ENCODE data around the gene GPR25. TPM values are rescaled to one million over a fixed set of nuclear protein-coding genes. Genes with fewer than 3 reads are reported as not detected.

The GPR25 gene
- total RNA-seq, 1 experiment from 2014 or later: not detected

DNA sequence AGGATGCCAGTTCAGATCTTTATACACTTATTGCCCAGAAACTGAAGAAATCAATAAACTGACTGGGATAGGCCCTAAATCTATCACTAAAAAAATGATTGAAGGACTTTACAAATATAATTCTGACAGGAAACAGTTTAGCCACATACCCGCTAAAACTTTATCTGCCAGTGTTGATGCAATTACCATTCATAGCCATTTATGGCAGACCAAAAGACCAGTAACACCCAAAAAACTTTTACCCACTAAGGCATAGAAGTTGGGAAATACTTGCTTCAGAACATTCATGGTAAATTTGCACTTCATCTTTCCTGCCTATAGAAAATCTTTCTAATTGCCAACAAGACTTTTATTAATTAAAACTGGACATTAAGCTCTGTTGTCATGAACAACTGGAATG lies 15.0 kb upstream of the GPR25 start:
- Histone ChIP-seq H3K9me3 (ENCODE audit: control insufficient read depth in 1 of 2, insufficient read depth in 1 of 2, low read depth in 1 of 2, low read length in 2 of 2) (no peaks in the 10 kb centered on the region), H3K27ac (ENCODE audit: low read depth, low read length) (no peak overlapping the region), H3K4me3 (replicated peaks in 1 of 2; ENCODE audit: low read depth in 1 of 2, low read length in 2 of 2) (no peak overlapping the region), H3K9me2 (ENCODE audit: insufficient read depth) (no peaks in the 10 kb centered on the region), H3K4me2 (ENCODE audit: low read length) (no peak overlapping the region), H2AFZ (ENCODE audit: low read depth, low read length, poor library complexity, severe bottlenecking) (no peak overlapping the region), H3K9ac (ENCODE audit: low read length) (no peak overlapping the region), H3K79me2 (ENCODE audit: insufficient read depth, low read length) (no peaks in the 10 kb centered on the region), H3K36me3 (ENCODE audit: control insufficient read depth in 1 of 2, insufficient read depth in 2 of 2, low read length in 2 of 2) (peaks cover 18 to 24% of the 10 kb centered on the region in 2 experiments), H3K27me3 (ENCODE audit: insufficient read depth, low read length) (no peaks in the 10 kb centered on the region), H4K20me1 (ENCODE audit: insufficient read depth) (no peaks in the 10 kb centered on the region), H3K4me1 (ENCODE audit: control insufficient read depth in 1 of 2, insufficient read depth in 2 of 2, low read length in 2 of 2) (no peaks in the 10 kb centered on the region)
- ChIA-PET POLR2A (no interaction called here), RAD21 (ENCODE audit: low non-redundant PET in 1 of 2, low total read pairs in 2 of 2, uncharacterized antibody in 2 of 2, unreplicated experiment in 2 of 2) (no interaction called here), CTCF (no interaction called here)
- DNase-seq (ENCODE audit: low read depth, low spot score) (no peak), ATAC-seq (no peak)
- intact Hi-C loops (cut with micrococcal nuclease): no loop called here
- BruUV-seq (replicated peaks): TSS peak; percentile 25
- TF ChIP-seq EGR1 (IDR thresholded peaks at IDR 0.05; ENCODE audit: low read depth): no peak

DNA sequence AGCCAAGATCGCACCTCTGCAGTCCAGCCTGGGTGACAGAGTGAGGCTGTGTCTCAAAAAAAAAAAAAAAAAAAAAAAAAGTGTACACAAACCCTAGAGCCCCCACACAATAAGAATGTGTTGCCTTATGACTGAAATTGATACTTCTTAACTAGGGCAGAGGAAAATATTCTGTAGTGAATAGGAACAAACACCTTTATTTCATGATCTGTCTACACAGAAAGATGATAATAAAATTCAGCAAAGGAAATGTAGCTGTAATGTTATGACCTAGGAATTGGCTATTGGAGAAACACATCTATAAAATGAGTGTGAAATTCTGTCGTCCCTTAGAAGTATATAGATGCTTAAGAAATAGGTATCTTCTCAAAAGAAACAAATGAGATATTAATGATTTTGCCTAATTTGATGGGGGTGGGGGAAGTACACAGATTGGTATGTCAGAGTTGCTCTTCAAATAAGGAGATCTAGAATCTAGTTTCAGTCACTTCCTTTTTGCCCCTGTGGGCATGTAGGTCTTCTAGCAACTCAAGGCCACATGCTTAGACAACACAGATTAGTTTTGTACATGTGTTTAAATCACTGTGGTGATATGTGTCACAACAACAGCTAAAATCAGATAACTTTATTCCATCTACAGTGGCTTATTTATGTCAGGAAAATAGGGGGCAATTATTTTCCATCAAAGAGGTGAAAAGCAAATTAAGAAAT lies 10.7 kb upstream of the GPR25 start:
- ChIA-PET CTCF (no interaction called here), POLR2A (no interaction called here), RAD21 (ENCODE audit: low non-redundant PET in 1 of 2, low total read pairs in 2 of 2, uncharacterized antibody in 2 of 2, unreplicated experiment in 2 of 2) (interaction anchor here in 1 of 2 experiments (0.6 kb wide), 1 partner anchor 326 kb away, joined by 3 read pairs; no protein-coding TSS in a partner anchor)
- Histone ChIP-seq H3K9me3 (ENCODE audit: control insufficient read depth in 1 of 2, insufficient read depth in 1 of 2, low read depth in 1 of 2, low read length in 2 of 2) (no peaks in the 10 kb centered on the region), H3K27me3 (ENCODE audit: insufficient read depth, low read length) (no peaks in the 10 kb centered on the region), H4K20me1 (ENCODE audit: insufficient read depth) (no peaks in the 10 kb centered on the region), H2AFZ (ENCODE audit: low read depth, low read length, poor library complexity, severe bottlenecking) (no peak overlapping the region), H3K9me2 (ENCODE audit: insufficient read depth) (no peaks in the 10 kb centered on the region), H3K4me2 (ENCODE audit: low read length) (no peak overlapping the region), H3K79me2 (ENCODE audit: insufficient read depth, low read length) (no peaks in the 10 kb centered on the region), H3K36me3 (ENCODE audit: control insufficient read depth in 1 of 2, insufficient read depth in 2 of 2, low read length in 2 of 2) (peaks cover 0 to 9% of the 10 kb centered on the region in 2 experiments; a peak in 1 of 4 replicates), H3K9ac (ENCODE audit: low read length) (no peak overlapping the region), H3K4me3 (replicated peaks in 1 of 2; ENCODE audit: low read depth in 1 of 2, low read length in 2 of 2) (no peak overlapping the region), H3K27ac (ENCODE audit: low read depth, low read length) (no peak overlapping the region), H3K4me1 (ENCODE audit: control insufficient read depth in 1 of 2, insufficient read depth in 2 of 2, low read length in 2 of 2) (no peaks in the 10 kb centered on the region)
- no peak for ATAC-seq
- intact Hi-C loops (cut with micrococcal nuclease): no loop called here
- BruUV-seq (replicated peaks): no TSS peak
- no peak for TF ChIP-seq TCF7L2 (IDR thresholded peaks at IDR 0.05; ENCODE audit: borderline replicate concordance, extremely low read depth, insufficient read depth, insufficient read length)
- no peak for DNase-seq (ENCODE audit: low read depth, low spot score)

All from HCT116 (cell line).